Measurements from ENCODE around the gene CUL7.
"Not testable (repeated sequence)": the region's sequence is repeated elsewhere in the genome, so short reads cannot be mapped to it uniquely, and the experiment has no call there.

CUL7 gene

DNA sequence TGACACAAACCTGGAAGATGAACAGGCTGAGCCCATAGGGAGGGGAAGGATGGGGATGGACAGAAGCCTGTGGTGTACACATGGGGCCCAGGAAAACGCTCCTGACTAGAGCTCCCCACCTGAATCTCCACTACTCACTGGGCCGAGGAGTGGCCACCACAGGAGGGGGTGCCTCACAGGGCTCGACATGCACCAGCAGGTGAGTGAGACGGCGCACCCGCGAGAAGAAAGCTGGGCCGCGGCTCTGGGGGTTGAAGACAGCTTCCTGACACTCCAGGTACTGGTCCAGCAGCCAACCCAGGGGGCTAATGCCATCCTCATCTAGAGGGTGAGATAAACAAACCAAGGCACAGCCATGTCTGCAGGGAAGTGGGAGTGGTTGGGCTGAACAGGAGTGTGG lies 10.3 kb downstream of the CUL7 start:
- no peak for DNase-seq

DNA sequence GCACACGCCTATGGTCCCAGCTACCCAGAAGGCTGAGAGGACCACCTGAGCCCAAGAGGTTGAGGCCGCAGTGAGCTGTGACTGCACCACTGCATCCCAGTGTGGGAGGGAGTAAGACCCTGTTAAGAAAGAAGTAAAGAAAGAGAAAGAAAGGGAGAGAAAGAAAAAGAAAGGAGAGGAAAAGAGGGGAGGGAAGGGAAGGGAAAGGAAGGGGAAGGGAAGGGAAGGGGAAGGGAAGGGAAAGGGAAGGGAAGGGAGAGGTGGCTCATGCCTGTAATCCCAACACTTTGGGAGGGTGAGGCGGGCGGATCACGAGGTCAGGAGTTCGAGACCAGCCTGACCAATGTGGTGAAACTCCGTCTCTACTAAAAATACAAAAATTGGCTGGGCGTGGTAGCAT lies 12.2 kb downstream of the CUL7 start:
- DNase-seq = not testable (repeated sequence)

DNA sequence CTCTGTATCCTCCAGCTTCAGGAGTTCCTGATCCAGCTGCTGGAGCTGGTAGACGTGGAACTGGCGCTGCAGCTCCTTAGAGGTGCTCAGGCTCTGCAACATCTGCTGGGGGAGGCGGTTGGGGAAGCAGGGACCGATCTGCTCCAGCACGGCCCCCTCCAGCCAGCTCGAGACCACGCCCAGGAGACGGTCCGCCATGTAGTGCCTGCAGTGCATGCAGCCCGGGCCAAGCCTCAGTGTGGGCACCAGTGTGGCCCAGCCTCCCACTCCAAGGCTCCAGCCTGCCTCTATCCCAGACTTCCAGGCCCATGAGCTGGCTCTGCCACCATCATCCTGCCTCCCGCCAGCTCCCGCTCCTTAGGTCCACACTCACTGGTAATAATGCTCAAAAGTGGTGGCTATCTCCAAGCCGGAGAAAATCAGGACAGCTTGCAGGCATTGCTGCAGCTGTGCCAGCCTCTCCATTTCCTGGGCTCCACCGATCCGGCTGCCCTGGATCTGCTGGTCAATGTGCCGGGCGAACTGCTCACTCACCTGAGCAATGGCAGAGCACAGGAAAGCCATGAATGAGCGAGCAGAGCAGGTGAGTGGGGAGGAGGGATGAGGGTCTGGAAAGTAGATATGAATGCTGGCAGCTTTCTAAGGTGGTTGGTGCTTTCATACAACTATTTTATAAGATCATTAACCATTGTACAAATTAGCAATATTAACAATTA lies 13.0 kb downstream of the CUL7 start:
- no peak for DNase-seq

DNA sequence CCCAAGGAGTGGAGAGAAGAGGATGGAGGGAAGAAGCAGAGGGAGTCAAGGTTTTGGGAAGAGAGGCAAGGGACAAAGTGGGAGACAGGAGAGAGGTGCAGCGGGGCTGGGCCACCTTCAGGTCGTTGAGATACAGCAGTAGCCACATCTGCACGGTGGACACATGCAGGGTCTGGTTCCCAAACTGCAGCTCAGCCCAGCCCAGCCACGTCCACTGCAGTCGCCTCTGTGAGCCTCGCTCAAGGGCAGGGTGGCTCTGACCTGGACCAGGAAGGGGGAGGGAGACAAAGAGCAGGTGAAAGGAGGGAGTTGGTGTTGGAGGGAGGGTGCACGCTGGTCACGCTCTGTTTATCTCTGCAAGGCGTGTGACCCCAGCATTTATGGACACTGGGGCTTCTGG lies 14.9 kb downstream of the CUL7 start:
- no peak for DNase-seq

DNA sequence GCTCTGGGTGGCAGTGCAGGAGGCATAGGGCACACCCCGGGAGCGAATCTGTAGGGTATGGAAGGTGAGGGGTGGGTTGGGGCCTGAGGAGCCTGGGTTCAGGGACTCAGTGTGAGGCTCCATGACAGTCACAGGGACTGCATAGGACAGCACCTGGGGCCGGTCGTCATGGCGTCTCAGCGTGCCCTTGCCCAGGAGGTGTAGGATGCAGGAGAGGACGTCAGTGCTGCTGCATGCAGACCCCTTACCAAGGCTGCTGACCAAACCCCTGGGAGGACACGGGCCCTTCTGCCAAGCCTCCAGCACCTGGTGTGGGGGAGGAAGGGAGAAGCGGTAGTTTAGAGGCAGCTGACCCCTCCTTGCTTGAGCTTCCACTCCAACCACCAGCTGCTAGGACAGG lies 15.9 kb downstream of the CUL7 start:
- DNase-seq = no peak

DNA sequence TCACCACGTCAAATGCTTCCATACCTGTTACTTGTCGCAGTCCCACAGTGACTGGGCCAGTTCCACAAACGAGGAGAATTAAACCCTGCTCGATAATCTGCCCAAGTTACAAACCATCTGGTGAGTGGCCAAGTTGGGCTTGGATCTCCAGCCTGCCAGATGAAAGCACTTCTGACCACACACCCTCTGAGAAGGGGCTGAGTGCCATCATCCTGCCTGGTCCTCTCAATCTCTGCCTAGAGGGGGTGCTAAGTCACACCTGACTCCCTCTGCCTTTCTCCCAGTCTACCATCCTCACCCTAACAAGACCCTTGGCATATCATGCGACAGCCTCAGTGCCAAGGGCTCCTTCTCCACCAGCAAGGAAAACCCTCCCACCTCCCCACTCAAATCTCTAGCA lies 16.5 kb downstream of the CUL7 start:
- DNase-seq = no peak

DNA sequence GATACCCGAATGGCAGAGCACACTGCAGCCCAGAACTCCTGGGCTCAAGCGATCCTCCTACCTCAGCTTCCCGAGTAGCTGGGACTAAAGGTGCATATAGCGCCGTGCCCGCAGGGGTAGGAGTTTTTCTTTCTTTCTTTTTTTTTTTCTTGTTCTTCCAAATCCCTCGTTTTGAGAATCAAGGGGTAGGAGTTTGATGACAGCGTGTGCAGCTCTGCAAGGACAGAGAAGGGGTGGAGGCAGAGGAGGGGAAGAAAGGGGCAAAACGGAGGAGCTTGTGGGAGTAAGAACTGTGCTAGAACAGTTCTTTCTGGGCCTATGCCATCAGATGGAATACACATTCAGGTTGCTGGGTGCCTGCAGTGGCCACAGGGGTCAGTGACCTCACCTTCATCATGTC lies 16.9 kb downstream of the CUL7 start:
- DNase-seq = no peak

DNA sequence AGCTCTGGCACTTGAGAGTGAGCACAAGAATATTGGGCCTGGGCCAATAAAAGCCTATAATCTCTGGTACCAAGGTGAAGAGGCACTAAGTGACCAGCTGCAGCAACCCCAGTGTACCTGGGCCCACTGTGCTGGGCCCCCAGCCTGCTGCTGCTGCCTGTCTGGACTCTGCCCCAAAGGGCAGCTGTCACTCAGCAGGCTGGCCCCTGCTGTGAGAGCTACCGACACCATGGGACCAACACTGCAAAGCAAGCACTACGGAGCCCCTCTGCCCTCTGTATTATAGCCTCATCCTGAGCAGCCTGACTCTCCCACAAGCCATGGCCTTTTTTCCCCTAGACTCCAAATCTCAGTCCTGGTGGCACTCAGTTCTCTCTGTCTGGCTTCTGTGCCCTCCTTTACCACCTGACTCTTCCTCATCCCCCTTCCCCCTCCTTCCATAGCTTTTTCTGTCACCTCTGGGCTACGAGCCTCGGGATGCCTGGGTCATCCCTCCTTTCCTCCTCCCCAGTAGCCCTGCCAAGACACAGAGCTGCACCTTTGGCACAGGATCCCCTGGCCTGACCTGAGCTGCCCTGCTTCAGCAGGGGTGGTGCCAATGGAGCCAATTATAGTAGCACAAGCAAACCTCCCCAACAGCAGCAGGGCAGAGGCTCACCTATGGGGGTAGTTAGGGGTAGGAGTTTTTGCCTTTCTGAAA lies 18.0 kb downstream of the CUL7 start:
- no peak for DNase-seq

DNA sequence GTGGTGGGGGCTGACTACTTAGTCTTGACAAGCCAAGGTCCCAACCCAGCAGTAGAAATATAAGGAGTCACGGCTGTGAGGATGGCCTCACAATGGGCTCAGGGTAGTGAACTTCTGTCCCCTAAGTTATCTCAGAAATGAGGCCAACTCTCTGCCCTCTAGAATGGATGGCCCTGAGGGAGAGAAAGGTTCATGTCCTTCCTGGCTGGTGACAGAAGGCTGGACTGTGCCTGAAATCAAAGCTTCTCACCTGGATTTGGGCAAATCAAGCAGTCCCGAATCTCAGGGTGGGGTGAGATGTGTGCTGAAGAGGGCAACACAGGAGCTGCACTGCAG lies 19.5 kb downstream of the CUL7 start:
- DNase-seq = no peak

DNA sequence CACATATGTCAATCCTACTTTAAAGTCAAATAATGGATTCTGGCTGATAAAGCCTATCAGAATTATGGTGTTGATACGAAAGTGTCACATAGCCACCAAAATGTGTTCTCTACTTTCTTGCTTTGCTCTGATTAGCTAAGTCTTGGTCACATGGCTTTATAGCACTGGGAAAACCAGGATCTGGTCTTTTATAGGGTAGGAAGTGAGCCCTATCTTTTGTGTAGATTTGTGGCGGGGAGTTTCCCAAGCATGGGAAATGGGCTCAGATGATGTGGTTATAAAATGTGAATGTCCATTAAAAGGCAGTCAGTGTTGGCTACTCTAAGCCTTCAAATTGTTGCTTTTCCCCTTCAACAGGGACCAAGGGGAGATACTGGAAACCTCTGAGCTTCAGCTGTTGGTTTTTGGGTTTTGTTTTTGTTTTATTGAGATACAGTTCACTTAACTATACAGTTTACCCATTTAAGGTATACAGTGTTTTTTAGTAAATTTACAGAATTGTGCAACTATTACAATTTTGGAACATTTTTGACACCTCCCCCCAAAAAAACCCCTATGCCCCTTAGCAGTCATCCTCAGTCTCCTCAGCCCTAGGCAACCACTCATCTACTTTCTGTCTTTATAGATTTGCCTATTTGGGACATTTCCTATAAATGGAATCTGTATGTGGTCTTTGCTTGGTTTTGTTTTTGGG lies 20.0 kb downstream of the CUL7 start:
- no peak for DNase-seq

DNA sequence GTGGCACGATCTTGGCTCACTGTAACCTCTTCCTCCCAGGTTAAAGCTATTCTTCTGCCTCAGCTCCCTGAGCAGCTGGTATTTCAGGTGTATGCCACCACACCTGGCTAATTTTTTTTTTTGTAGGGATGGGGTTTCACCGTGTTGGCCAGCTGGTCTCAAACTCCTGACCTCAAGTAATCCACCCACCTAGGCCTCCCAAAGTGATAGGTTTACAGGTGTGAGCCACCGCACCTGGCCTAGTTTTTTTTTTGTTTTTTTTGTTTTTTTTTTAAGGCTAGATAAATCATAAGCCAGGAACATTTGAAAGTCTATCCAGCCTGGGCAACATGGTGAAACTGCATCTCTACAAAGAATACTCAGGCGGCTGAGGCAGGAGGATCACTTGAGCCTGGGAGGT lies 21.3 kb downstream of the CUL7 start:
- DNase-seq = no peak

DNA sequence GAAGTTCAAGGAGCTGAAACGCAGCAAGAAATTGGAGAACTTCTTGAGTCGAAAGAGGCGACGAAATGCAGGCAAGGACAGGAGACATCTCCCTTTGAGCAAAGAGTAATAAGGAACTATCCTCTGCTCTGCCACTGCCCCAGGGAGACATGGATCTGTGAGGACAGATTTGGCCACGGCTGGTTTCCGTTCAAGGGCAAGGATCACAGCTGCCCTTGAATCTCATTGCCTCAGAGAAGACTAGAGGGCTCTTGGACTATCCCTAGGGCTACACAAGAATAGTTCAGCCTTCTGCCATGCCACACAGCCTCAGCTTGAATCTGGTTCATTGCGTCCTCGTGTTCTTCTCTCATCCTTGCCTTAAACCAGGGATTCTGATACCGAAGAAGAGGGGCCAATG lies 24.5 kb downstream of the CUL7 start:
- DNase-seq = no peak

DNA sequence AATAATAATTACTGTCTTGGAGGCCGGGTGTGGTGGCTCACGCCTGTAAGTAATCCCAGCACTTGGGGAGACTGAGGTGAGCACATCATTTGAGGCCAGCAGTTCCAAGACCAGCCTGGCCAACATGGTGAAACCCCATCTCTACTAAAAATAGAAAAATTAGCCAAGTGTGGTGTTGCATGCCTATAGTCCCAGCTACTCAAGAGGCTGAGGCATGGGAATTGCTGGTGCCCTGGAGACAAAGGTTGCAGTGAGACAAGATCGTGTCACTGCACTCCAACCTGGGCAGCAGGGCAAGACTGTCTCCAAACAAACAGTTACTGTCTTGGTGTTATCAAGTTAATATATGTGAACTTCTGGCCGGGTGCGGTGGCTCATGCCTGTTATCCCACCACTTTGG lies 27.3 kb downstream of the CUL7 start:
- no peak for DNase-seq

DNA sequence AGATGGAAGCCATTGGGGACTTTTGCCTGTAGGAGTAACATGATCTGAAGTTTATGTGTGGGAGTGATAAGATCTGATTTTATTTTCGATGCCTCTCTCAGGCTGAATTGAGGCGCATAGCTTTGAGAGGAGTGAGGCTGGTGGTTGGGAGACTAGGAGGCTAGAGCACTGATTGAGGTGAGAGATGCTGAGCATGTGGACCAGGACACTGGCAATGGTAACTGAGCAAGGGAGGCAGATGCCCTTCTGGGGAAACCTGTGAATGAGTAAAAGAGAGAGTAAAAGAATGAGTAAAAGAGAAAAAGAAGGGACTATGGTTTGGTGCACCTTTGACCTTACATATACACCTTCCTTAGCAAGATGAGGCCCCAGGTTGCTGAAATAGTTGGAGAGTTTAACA lies 29.2 kb downstream of the CUL7 start:
- DNase-seq = no peak

DNA sequence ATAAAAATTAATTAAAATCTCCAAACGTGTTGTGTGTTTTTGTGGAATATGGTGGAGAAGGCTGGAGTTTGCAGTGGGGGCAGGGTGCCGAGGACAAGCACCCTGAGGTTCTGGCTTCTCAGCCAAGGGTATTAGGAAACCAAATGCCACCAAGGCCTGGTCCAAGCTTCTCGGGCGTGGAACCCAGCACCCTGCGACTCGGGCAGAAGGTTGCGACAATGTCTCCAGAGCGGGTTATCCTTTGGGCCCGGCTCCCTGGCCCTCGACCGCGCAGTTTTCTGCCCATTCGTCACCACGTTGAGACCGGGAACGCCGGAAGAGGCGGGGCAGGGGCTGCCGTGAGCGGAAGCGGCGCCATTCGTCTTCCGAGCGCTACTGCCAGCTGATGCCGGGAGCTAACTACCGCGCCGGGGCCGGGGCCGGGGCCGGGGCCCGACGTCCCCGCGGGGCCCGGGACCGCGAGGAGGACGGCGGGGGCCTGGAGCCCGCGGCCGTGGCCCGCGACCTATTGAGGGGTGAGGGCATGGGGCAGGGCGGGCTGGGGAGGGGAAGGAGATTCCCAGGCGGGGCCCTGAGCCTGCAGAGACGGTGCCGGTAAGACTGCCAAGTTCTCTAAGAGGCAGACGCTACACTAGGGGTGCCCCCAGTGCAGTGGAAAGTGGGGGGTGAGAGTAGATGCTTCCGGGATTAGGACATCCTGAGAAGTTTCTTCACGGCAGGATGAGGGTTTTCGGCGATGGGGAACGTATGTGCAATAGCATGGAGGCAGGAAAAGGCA lies 32.2 kb downstream of the CUL7 start, which contains the start of gene RRP36:
Gene RRP36, plus strand, starts transcription at position 354 of the 778 bp plus-strand sequence. Its CDS starts 32 bp downstream, at position 386.
- peak; percentile 61 to 65 for DNase-seq

DNA sequence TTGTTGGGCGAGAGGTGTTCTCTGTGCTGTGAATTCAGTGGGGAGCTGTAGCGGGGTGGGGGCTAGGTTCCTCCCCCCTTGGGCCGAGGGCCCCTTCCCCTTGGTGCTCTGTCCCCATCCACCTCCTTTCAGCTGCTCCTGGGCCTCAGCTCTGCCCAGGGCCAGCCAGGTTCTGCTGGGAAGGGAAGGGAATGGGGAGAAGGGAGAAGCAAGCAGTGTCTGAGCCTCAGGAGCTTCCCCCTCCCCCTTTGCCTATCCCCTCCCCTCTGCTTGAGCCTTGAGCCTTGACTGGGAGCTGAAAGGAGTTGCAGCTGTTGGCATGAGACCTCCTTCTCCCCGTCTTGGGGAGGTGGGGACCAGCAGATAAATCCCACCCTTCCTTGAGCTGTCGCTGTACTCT lies 32.8 kb downstream of the CUL7 start:
- DNase-seq = no peak

DNA sequence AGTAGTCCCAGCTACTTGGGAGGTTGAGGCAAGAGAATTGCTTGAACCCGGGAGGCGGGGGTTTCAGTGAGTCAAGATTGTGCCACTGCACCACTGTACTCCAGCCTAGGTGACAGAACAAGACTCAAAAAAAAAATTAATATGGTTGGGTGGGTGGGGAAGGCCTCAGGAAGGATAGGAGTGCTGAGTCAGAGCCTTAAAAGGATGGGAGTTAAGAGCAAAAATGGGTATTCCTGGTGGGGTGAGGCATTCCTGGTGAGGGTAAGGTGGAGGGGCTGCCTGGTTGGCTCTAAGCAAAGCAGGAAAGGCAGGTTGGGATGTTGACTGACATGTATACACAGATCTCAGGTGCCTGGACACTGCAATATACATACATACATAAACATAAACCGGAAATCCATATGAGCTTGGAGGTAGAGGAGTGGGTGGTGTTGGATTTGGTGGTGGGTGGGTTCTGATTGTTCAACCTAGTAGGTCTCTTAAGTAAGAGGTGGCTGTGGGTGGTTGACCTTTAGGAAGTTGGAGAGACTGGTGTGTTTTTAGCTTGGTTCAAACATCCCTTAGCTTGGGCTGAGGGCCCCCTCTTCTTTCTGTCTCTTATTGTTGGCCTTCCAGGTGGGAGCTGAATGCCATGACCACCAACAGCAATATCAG lies 33.5 kb downstream of the CUL7 start:
- no peak for DNase-seq

DNA sequence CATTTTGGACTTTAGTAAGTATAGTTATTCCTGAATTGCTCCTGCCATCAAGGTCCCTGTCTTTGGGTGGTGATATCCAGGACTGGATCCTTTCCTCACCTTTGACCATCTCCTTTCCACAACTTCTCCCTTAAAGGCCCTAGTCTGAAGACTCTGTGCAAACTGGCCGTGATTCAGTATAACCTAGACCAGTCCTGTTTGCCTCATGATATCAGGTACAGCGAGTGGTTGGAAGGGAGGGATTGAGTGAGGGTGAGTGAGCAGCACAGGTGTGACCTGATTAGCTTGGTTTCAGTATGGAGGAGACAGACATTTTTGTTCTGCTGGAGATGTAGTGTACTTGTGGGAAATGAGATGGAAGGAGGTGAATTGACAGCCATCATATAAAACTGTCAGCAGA lies 34.5 kb downstream of the CUL7 start:
- DNase-seq = no peak

DNA sequence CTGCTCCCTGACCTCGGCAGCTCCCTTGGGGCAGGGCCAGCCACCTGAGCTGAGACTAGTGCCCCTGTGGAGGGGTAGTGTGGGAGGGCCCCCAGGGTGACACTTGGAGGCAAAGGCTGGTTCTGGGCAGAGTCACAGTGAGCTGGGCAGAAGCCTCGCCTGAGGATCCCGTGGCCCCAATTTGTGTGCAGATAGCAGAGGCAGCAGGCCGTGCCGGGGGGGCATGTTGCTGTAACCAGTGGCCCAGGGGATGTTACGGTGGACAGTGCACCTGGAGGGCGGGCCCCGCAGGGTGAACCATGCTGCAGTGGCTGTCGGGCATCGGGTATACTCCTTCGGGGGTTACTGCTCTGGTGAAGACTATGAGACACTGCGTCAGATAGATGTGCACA lies 36.7 kb downstream of the CUL7 start:
- DNase-seq = no peak

DNA sequence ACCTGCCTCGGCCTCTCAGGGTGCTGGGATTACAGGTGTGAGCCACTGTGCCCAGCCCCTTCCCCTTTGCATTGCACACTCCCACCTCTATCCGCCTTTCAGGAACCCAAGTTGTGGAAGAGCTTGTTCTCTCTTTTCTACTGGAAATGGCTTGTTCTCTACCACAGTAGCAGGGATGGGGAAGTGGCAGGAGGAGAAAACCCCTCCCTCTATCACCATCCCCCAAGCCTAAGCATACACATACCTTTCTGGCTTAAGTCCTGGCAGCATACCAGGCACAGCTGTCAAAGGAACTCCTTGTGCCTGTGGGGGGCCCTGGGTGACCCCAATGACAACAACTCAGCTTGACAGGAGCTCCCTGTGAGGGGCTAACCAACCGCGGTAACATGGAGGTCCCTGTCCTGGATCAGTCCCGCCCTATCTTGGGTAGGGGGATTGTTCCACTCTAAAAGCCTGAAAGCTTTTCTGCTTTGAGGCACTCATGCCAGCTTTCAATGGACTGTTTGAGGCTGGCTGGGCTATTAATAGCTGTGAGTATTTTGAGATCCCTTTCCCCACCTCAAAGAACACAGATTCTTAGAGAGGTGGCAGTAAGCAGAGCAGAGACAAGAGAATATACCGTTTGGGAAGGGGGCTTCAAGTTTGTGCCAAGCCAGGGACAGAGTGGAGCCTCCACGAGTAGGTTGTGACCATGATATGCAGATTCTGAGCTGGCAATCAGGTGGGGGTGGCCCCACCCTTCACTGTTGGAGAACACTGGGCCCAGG lies 37.3 kb downstream of the CUL7 start:
- DNase-seq = no peak

DNA sequence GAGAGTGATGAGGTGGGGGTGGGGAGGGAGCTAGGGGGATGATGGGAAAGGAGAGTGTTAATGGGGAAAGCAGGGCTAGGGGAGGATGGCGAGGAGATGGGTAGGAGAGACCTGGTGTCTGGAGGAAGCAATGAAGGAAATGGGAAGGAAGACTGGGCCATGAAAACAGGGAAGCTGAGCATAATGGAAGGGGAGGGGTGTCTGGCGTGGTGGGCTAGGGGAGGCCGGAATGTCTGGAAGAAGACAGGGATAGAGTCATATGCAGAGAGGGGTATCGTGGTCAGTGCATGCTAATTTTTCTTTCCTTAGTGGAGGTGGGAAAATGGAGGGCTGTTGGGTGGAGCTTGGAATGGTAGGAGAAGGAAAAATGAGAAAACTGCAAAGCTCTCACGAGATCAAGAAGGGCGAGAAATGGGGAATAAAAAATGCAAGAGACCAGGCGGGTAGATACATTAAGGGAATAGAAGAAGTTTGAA lies 39.2 kb downstream of the CUL7 start:
- no peak for DNase-seq

DNA sequence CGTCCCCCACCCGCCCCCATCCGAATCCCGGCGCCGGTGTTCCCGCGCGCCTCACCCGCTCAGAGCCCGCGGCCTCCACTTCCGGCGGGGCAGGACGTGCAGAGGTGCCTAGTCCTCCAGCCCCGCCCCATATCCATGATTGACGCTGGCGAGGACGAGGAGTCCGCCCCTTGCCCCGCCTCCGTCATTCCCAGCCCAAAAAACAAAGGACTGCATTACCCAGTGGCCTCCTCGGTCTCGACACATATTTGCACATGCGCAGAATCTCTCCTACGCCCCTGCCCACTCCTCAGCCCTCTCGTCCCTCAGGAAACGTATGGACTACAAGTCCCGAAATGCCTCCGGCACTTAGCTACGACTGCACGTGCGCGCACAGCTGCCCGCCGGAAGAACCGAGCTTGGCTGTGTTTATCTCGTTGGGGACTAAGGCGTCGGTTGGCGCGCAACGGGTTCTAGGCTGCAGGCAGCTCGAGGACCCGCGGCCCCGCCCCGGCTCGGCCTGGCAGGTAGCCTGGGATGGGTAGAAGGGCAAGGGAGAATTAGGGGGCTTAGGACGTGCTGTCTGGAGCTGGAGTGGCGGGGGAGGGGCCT lies 39.7 kb downstream of the CUL7 start, which contains the start of the genes KLHDC3 and MEA1:
Gene KLHDC3, plus strand, starts transcription at position 407 of the 591 bp plus-strand sequence. CDS start 2,944 bp downstream, outside the sequence.
Gene MEA1, minus strand, starts transcription at position 104 of the 591 bp plus-strand sequence. CDS start 133 bp downstream, outside the sequence.
- peak; percentile 100 for DNase-seq
